Bronchial epithelial cell (primary cell): ENCODE data around the gene PTPRB. TPM values are rescaled to one million over a fixed set of nuclear protein-coding genes. Genes with fewer than 3 reads are reported as not detected.
A peak's percentile ranks its signal among the peaks of the same experiment; 100 is the strongest.

Experiments used
- DNase-seq: peaks from one replicate; pipeline ENCODE4 v3.0.0-alpha.2; 2010; ENCODE audit warnings: low read depth
- FAIRE-seq: peaks from 2 replicates; lab custom pipeline; 2011; peaks lifted over from hg19 to GRCh38; lab: Jason Lieb, UNC
- H3K27me3 ChIP-seq: 2 replicates; pipeline ENCODE4 v1.5.1; 2011; ENCODE audit warnings: low read length; ENCODE audit not compliant: control insufficient read depth, insufficient read depth
- H3K36me3 ChIP-seq: 2 replicates; pipeline ENCODE4 v1.5.1; 2011; ENCODE audit warnings: low read length; ENCODE audit not compliant: control insufficient read depth, insufficient read depth
- H3K4me3 ChIP-seq: 2 replicates; pipeline ENCODE4 v1.5.1; 2011; ENCODE audit warnings: mild to moderate bottlenecking, low read depth, low read length, control low read depth
- CTCF ChIP-seq: IDR thresholded peaks from 2 replicates; pipeline ENCODE4 v1.5.1; 2011; ENCODE audit warnings: mild to moderate bottlenecking, moderate library complexity, low read length, control low read depth, inconsistent platforms; ENCODE audit not compliant: insufficient read depth, severe bottlenecking
- total RNA-seq: library from RNA; depleted of rRNA; stranded (reverse); fragments of >200 nt; gene quantifications from 2 replicates; pipeline ENCODE4 v1.2.1, GENCODE V29; 2014

PTPRB gene
- total RNA-seq, 1 donor from 2014 or later, result 0.53 TPM

DNA sequence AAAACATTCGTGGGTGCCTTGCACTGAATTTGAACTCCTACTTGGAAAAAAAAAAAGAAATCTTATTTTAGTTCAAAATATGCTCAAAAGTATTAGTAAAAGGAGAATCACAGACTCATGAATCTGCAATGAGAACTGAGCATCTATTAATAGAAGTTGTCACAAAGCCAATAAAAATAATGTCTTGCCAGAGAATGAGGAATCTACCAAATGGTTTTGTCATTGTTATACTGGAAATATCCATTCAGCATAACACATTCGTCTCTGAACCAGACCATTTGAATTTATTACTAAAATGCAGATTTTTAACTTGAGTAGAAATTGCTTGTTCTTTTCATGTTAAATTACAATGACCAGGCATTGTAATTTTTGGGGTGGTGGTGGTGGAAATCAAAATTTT, 11.6 kb upstream of the PTPRB start:
- Histone ChIP-seq H3K27me3 (no peaks in the 10 kb centered on the region), H3K4me3 (no peak overlapping the region), H3K36me3 (no peaks in the 10 kb centered on the region)
- no peak for FAIRE-seq
- TF ChIP-seq CTCF, result no peak
- DNase-seq, result peak; percentile 25

DNA sequence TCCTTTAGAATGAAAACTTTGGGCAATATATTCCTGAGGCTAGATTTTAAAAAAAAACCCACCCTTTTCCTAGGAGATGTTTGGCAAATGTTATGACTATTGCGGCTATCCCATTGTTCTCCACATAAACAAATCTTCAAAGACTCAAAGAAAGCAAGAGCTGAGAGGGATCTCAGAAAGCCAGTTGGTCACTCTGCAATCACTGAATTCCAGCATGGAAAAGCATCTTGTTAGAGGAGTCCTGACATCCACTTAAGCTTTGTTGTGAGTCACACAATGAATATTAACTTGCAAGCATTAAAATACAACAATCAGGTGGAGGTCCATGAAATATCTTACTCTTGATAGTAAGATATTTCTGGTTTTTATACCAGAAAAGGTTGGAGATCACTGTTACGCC, 11.0 kb upstream of the PTPRB start:
- no peaks in the 10 kb centered on the region for H3K36me3 ChIP-seq
- FAIRE-seq (no peak), DNase-seq (no peak)
- no peak for TF ChIP-seq CTCF
- no peaks in the 10 kb centered on the region for H3K27me3 ChIP-seq
- no peak overlapping the region for H3K4me3 ChIP-seq

DNA sequence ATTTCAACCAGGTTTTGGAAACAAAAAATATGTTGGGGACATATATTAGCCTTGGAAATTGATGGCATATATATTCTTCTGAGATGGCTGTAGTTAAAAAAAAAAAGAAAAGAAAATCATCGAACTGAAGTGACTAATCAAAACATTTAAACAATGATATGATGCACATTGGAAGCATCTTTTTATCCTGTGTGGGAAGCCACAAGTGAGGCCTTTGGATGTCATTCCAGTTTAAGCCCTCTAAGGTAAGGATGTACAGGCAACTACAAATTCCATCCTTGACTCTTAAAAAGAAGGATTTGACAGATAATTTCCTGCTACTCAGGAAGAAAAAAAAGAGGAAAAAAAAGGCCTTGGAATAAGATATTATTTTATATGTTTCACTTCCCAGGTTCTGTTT, 9.6 kb upstream of the PTPRB start:
- peak; percentile 58 for DNase-seq

GRCh38 chr12:70645494-70646317, 8.5 kb upstream of the PTPRB start:
- H3K27me3 ChIP-seq, result no peaks in the 10 kb centered on the region
- no peak overlapping the region for H3K4me3 ChIP-seq
- FAIRE-seq (no peak), DNase-seq (peak; percentile 88)
- H3K36me3 ChIP-seq, result no peaks in the 10 kb centered on the region
- TF ChIP-seq CTCF, result no peak

More for the DNA sequence above, 9.6 kb upstream of the PTPRB start:
- Histone ChIP-seq H3K36me3 (no peaks in the 10 kb centered on the region), H3K4me3 (no peak overlapping the region), H3K27me3 (no peaks in the 10 kb centered on the region)
- no peak for FAIRE-seq
- TF ChIP-seq CTCF, result no peak

DNA sequence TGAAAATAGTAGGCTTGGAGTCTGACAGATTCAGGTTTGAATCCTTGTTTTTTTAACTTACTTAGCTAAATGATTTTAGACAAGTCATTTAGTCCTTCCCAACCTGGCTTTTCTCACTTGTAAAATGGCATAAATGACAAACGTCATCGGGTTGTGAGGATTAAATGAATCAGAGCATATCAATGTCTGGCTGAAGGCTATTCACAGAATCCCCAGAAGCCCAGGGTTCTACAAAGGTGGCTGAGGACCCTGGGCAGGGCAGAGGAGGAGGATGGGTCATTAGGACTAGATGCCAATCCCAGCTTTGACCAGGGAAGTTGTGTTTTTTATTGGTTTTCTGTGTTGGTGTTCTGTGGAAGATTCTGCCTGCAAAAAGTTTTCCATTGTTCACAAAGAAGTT, 7.6 kb upstream of the PTPRB start:
- no peaks in the 10 kb centered on the region for H3K27me3 ChIP-seq
- no peak for FAIRE-seq
- DNase-seq, result peak; percentile 12
- no peak for TF ChIP-seq CTCF
- no peaks in the 10 kb centered on the region for H3K36me3 ChIP-seq
- no peak overlapping the region for H3K4me3 ChIP-seq
